ENCODE data around the gene SECTM1. TPM values are rescaled to one million over a fixed set of nuclear protein-coding genes. Genes with fewer than 3 reads are reported as not detected.

SECTM1 gene
- total and polyA plus RNA-seq, 9 of the 15 experiments (the other 6 are each of a cell fraction or from before 2014, with no cell fraction given), result 0.11 to 0.46 (median 0.18) TPM; not detected in 6

GRCh38 chr17:82287868-82288801 lies 45.4 kb downstream of the SECTM1 start (continued):
- no peak; the same call in 1 of the 2 replicates for TF ChIP-seq GMEB1 (CRISPR knock-in tag; IDR thresholded peaks at IDR 0.05)
- peak; percentile 74; the same call in 1 of the 2 replicates for TF ChIP-seq GTF2E2 (tag; IDR thresholded peaks at IDR 0.05)
- TF ChIP-seq ADNP (tag; IDR thresholded peaks at IDR 0.05), result peak; percentile 99
- TF ChIP-seq E2F1 (CRISPR knock-in tag; IDR thresholded peaks at IDR 0.05), result no peak; the same call in 1 of the 2 replicates
- TF ChIP-seq CBX1 (IDR thresholded peaks at IDR 0.05; ENCODE audit: low read depth), result no peak
- TF ChIP-seq SMAD3 (CRISPR knock-in tag; conservative IDR thresholded peaks at IDR 0.05), result 0 out of 2 replicates have a peak, but pooled peaks have one; percentile 20
- peak; percentile 57; the same call in 1 of the 2 replicates for TF ChIP-seq ZBTB2 (IDR thresholded peaks at IDR 0.05)
- no peak for TF ChIP-seq ETV6 (IDR thresholded peaks at IDR 0.05; ENCODE audit: borderline replicate concordance in 1 of 2, low read depth in 2 of 2, low read length in 1 of 2)
- no peak for TF ChIP-seq ETV6 (CRISPR knock-in tag; IDR thresholded peaks at IDR 0.05; ENCODE audit: borderline replicate concordance)
- no peak for TF ChIP-seq DACH1 (IDR thresholded peaks at IDR 0.05; ENCODE audit: partially characterized antibody)
- peak; percentile 19 for TF ChIP-seq CCNT2 (IDR thresholded peaks at IDR 0.05; ENCODE audit: borderline replicate concordance, extremely low read depth, insufficient read length, low read depth, low read length)
- no peak for TF ChIP-seq POLR2H (tag; IDR thresholded peaks at IDR 0.05; ENCODE audit: low read depth)
- peak; percentile 60; the same call in 1 of the 2 replicates for TF ChIP-seq TARDBP (IDR thresholded peaks at IDR 0.05)
- no peak for TF ChIP-seq ZNF277 (CRISPR knock-in tag; IDR thresholded peaks at IDR 0.05; ENCODE audit: borderline replicate concordance)
- TF ChIP-seq CBFB (CRISPR knock-in tag; IDR thresholded peaks at IDR 0.05), result no peak
- TF ChIP-seq NR4A1 (CRISPR knock-in tag; IDR thresholded peaks at IDR 0.05), result no peak
- TF ChIP-seq NR4A1 (tag; IDR thresholded peaks at IDR 0.05), result peak; percentile 81
- TF ChIP-seq CBX5 (IDR thresholded peaks at IDR 0.05; ENCODE audit: borderline replicate concordance, low read depth), result 0 out of 2 replicates have a peak, but pooled peaks have one; percentile 63
- peak; percentile 44 for TF ChIP-seq POLR2B (IDR thresholded peaks at IDR 0.05; ENCODE audit: low read depth, partially characterized antibody)
- no peak for TF ChIP-seq BRF2 (IDR thresholded peaks at IDR 0.05; ENCODE audit: borderline replicate concordance, insufficient read depth, insufficient read length)
